Loucy (cell line): ENCODE measurements around the gene SLC35F1.
A peak's percentile ranks its signal among the peaks of the same experiment; 100 is the strongest.

Experiments used
- H2AFZ ChIP-seq: fragments of 200-600 bp; sonication (generic); 2 replicates; pipeline ENCODE4 v1.6.0; 2016; ENCODE audit warnings: antibody characterized with exemption, mild to moderate bottlenecking, low read length, moderate library complexity
- H3F3A ChIP-seq: fragments of 200-600 bp; 2 replicates; pipeline ENCODE4 v1.6.0; 2016; ENCODE audit warnings: antibody characterized with exemption, low read depth, mild to moderate bottlenecking
- H3K27me3 ChIP-seq: fragments of 200-600 bp; sonication (generic); 2 replicates; pipeline ENCODE4 v1.6.1; 2014; ENCODE audit warnings: low read length, mild to moderate bottlenecking; ENCODE audit not compliant: insufficient read depth, poor library complexity, severe bottlenecking
- H3K36me3 ChIP-seq: fragments of 200-600 bp; sonication (generic); 2 replicates; pipeline ENCODE4 v1.6.1; 2016; ENCODE audit warnings: low read length; ENCODE audit not compliant: insufficient read depth
- H3K4me1 ChIP-seq: fragments of 200-600 bp; sonication (generic); 2 replicates; pipeline ENCODE4 v1.5.1; 2014; ENCODE audit warnings: low read length, mild to moderate bottlenecking; ENCODE audit not compliant: insufficient read depth, poor library complexity, severe bottlenecking
- H3K4me2 ChIP-seq: fragments of 200-600 bp; sonication (generic); 2 replicates; pipeline ENCODE4 v1.6.0; 2014; ENCODE audit warnings: antibody characterized with exemption, low read length, low read depth, mild to moderate bottlenecking; ENCODE audit not compliant: poor library complexity, severe bottlenecking
- H3K4me3 ChIP-seq: fragments of 200-600 bp; sonication (generic); 2 replicates; pipeline ENCODE4 v1.5.1; 2014; ENCODE audit warnings: low read length, mild to moderate bottlenecking, mixed read lengths; ENCODE audit not compliant: poor library complexity, severe bottlenecking
- H3K79me2 ChIP-seq: fragments of 200-600 bp; sonication (generic); 2 replicates; pipeline ENCODE4 v1.6.1; 2014; ENCODE audit warnings: low read length; ENCODE audit not compliant: insufficient read depth
- H3K9ac ChIP-seq: fragments of 200-600 bp; sonication (generic); 2 replicates; pipeline ENCODE4 v1.6.0; 2014; ENCODE audit warnings: mild to moderate bottlenecking, low read depth, low read length, moderate library complexity; ENCODE audit not compliant: poor library complexity, severe bottlenecking
- H3K9me2 ChIP-seq: fragments of 200-600 bp; sonication (generic); replicated peaks from 2 replicates; pipeline ENCODE4 v1.6.1; 2016; ENCODE audit warnings: low read depth, low read length, mixed read lengths
- H3K9me3 ChIP-seq: fragments of 200-600 bp; sonication (generic); 2 replicates; pipeline ENCODE4 v1.6.1; 2014; ENCODE audit warnings: mild to moderate bottlenecking, antibody characterized with exemption, low read length, low read depth; ENCODE audit not compliant: insufficient read depth
- H4K20me1 ChIP-seq: fragments of 200-600 bp; sonication (generic); 2 replicates; pipeline ENCODE4 v1.6.0; 2014; ENCODE audit warnings: antibody characterized with exemption, low read length, mild to moderate bottlenecking; ENCODE audit not compliant: insufficient read depth, poor library complexity, severe bottlenecking
- EZH2phosphoT487 ChIP-seq: fragments of 200-600 bp; IDR thresholded peaks from 2 replicates; pipeline ENCODE4 v1.6.1; 2018; ENCODE audit warnings: antibody characterized with exemption, mild to moderate bottlenecking, moderate library complexity, borderline replicate concordance
- TF ChIP-seq, protein P1 (sequence below): fragments of 200-600 bp; sonication (generic); conservative IDR thresholded peaks from 2 replicates; pipeline ENCODE4 v1.5.1; 2014; ENCODE audit warnings: mild to moderate bottlenecking, antibody characterized with exemption, low read length

Gene SLC35F1

DNA sequence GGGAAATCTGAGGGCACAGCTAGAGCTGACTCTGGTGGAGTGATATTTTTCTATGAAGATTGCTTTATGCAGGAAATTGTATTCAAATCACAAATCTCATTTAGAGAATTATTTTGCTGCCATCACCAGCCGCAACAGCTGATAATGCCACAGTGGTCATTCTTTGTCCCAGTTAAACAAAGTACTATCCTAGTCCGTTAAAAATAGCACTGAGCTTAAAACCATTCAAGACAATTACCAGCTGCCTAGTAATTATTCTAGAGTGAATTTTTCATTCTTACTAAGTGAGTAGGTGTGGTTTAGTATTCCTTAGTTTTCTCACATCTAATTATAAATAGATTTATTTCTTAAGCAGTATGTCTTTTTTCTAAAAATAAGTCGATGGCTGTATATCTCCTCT lies 190.5 kb downstream of the SLC35F1 start:
- no peak overlapping the region for H3K9ac ChIP-seq
- no peaks in the 10 kb centered on the region for H3K36me3 ChIP-seq
- H3K79me2 ChIP-seq = no peaks in the 10 kb centered on the region
- no peak overlapping the region for H2AFZ ChIP-seq
- no peaks in the 10 kb centered on the region for H3F3A ChIP-seq
- TF ChIP-seq EZH2phosphoT487 = no peak
- TF ChIP-seq, protein P1, sequence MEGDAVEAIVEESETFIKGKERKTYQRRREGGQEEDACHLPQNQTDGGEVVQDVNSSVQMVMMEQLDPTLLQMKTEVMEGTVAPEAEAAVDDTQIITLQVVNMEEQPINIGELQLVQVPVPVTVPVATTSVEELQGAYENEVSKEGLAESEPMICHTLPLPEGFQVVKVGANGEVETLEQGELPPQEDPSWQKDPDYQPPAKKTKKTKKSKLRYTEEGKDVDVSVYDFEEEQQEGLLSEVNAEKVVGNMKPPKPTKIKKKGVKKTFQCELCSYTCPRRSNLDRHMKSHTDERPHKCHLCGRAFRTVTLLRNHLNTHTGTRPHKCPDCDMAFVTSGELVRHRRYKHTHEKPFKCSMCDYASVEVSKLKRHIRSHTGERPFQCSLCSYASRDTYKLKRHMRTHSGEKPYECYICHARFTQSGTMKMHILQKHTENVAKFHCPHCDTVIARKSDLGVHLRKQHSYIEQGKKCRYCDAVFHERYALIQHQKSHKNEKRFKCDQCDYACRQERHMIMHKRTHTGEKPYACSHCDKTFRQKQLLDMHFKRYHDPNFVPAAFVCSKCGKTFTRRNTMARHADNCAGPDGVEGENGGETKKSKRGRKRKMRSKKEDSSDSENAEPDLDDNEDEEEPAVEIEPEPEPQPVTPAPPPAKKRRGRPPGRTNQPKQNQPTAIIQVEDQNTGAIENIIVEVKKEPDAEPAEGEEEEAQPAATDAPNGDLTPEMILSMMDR = no peak
- no peaks in the 10 kb centered on the region for H4K20me1 ChIP-seq
- no peak overlapping the region for H3K4me3 ChIP-seq
- H3K9me3 ChIP-seq = no peaks in the 10 kb centered on the region; the same call in 1 of the 2 replicates
- no peaks in the 10 kb centered on the region for H3K27me3 ChIP-seq
- H3K9me2 ChIP-seq = no peaks in the 10 kb centered on the region
- H3K4me1 ChIP-seq = no peaks in the 10 kb centered on the region
- H3K4me2 ChIP-seq = no peak overlapping the region

DNA sequence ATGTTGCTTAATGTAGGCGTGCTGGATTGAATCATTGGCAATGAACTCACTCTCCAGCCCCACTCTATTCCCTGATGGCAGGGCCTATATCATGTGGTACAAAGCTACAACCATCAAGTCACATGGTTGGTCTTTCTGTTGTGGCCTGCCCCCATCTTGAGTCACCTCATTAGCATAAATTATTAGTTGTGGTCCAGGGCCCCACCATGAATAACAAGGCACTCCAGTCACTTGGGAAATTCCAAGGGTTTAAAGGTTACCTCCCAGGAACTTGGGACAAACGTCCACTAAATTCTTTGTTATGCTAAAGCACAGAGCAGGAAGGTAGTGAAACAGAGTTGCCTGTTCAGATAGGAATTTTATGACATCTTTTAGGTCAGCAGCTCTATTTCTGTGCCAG lies 193.7 kb downstream of the SLC35F1 start:
- H3K9ac ChIP-seq = no peak overlapping the region
- H3K27me3 ChIP-seq = no peaks in the 10 kb centered on the region
- no peaks in the 10 kb centered on the region for H3K9me2 ChIP-seq
- no peaks in the 10 kb centered on the region for H4K20me1 ChIP-seq
- H3K79me2 ChIP-seq = no peaks in the 10 kb centered on the region
- TF ChIP-seq, protein P1 = no peak
- TF ChIP-seq EZH2phosphoT487 = no peak
- no peaks in the 10 kb centered on the region for H3K36me3 ChIP-seq
- H3K4me3 ChIP-seq = no peak overlapping the region
- H3K4me1 ChIP-seq = no peaks in the 10 kb centered on the region
- no peaks in the 10 kb centered on the region for H3K9me3 ChIP-seq
- H3F3A ChIP-seq = no peaks in the 10 kb centered on the region
- H2AFZ ChIP-seq = no peak overlapping the region
- no peak overlapping the region for H3K4me2 ChIP-seq

DNA sequence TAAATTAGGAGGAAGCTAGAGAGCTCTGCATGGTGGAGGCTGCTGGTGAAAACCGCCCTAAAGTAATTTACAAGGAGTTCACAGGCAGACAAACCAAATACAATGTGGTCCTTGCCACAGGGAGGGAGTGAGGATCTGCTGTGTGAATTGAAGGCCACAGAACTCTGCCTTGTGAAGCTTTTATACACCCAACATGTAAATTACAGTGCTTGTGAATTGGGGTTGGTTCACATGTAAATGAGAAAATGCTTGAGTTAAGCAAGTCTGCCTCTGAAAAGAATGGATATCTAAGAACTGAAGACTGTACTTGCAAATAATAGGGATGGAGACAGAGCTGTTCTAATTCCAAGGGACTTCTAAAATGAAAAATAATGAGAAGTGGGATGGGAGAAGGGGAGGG lies 194.2 kb downstream of the SLC35F1 start:
- Histone ChIP-seq H4K20me1 (no peaks in the 10 kb centered on the region), H3K9me2 (no peaks in the 10 kb centered on the region), H3K79me2 (no peaks in the 10 kb centered on the region), H3K9ac (no peak overlapping the region), H3K27me3 (no peaks in the 10 kb centered on the region), H3K36me3 (no peaks in the 10 kb centered on the region), H3K4me3 (no peak overlapping the region), H2AFZ (no peak overlapping the region), H3F3A (no peaks in the 10 kb centered on the region), H3K9me3 (no peaks in the 10 kb centered on the region), H3K4me2 (peak overlapping the region; percentile 29), H3K4me1 (no peaks in the 10 kb centered on the region)
- no peak for TF ChIP-seq EZH2phosphoT487
- TF ChIP-seq, protein P1 = no peak
